ENCODE data around the gene BCL2L11. TPM values are rescaled to one million over a fixed set of nuclear protein-coding genes. Genes with fewer than 3 reads are reported as not detected.

The BCL2L11 gene
- total and polyA plus RNA-seq, 10 of the 15 experiments (the other 5 are each of a cell fraction or from before 2014, with no cell fraction given): 0.29 to 10.1 (median 1.1) TPM

- Histone ChIP-seq H3K9ac (ENCODE audit: control insufficient read depth, insufficient read depth, low read length) (no peak overlapping the region), H3K79me2 (ENCODE audit: control insufficient read depth, insufficient read depth, low read length) (no peaks in the 10 kb centered on the region), H3K36me3 (ENCODE audit: control insufficient read depth in 2 of 2, insufficient read depth in 2 of 2, low read length in 1 of 2) (no peaks in the 10 kb centered on the region), H3K27ac (ENCODE audit: control insufficient read depth, insufficient read depth) (no peak overlapping the region), H3K27me3 (replicated peaks in 1 of 2; ENCODE audit: control insufficient read depth in 2 of 2, insufficient read depth in 2 of 2, low read length in 1 of 2) (peaks cover 0 to 2% of the 10 kb centered on the region in 2 experiments; a peak in 2 of 4 replicates), H3K4me3 (no peak overlapping the region), H3K9me3 (replicated peaks; ENCODE audit: control insufficient read depth, insufficient read depth, low read length) (no peaks in the 10 kb centered on the region; the same call in 2 of the 3 replicates), H3K4me2 (ENCODE audit: control insufficient read depth, insufficient read depth) (no peak overlapping the region), H2AFZ (ENCODE audit: control insufficient read depth, low read depth, low read length) (no peak overlapping the region), H4K20me1 (ENCODE audit: control insufficient read depth, insufficient read depth) (no peaks in the 10 kb centered on the region), H3K4me1 (ENCODE audit: control insufficient read depth, insufficient read depth, low read length) (no peaks in the 10 kb centered on the region)
- ChIA-PET POLR2A (no interaction called here), SMC1A (ENCODE audit: uncharacterized antibody, unreplicated experiment) (interaction anchor here (1.6 kb wide), 1 partner anchor 9 kb away, joined by 5 read pairs; no protein-coding TSS in a partner anchor), RAD21 (ENCODE audit: unreplicated experiment) (interaction anchor here (0.9 to 1.5 kb wide), 2 partner anchors 18 to 20 kb away, joined by 3 read pairs; no protein-coding TSS in a partner anchor), CTCF (no interaction called here)
- DNase-seq (ENCODE audit: low read depth, low spot score) (no peak), FAIRE-seq (no peak), ATAC-seq (no peak)
- in situ Hi-C loops (cut with MboI) (no loop called here), intact Hi-C loops (cut with micrococcal nuclease; ENCODE audit: unreplicated experiment) (no loop called here)
- no TSS peak for BruUV-seq (replicated peaks)
- 68% methylated on average over 4 of the region's 4 CpGs for WGBS (ENCODE audit: insufficient coverage, insufficient replicate concordance, low lambda C conversion rate, missing lambda C conversion rate)
- TF ChIP-seq CHD4 (IDR thresholded peaks at IDR 0.05) (no peak), ZNF274 (IDR thresholded peaks at IDR 0.05; ENCODE audit: insufficient read depth, insufficient read length) (no peak), CBX3 (IDR thresholded peaks at IDR 0.05; ENCODE audit: borderline replicate concordance, low read depth) (no peak), PAX8 (IDR thresholded peaks at IDR 0.05) (no peak), HDAC6 (IDR thresholded peaks at IDR 0.05; ENCODE audit: unreplicated experiment) (no peak), GATAD2B (conservative IDR thresholded peaks at IDR 0.05; ENCODE audit: low read depth) (no peak), YY1 (IDR thresholded peaks at IDR 0.05; ENCODE audit: low read depth, low read length) (no peak), REST (IDR thresholded peaks at IDR 0.05; ENCODE audit: low read depth, low read length) (no peak), HCFC1 (IDR thresholded peaks at IDR 0.05; ENCODE audit: low read length) (no peak), MXI1 (IDR thresholded peaks at IDR 0.05; ENCODE audit: low read depth, low read length) (no peak), SRF (IDR thresholded peaks at IDR 0.05; ENCODE audit: low read depth in 2 of 2, low read length in 2 of 2) (no peak), PBX3 (IDR thresholded peaks at IDR 0.05; ENCODE audit: insufficient replicate concordance, low read depth, low read length) (no peak), NFYB (IDR thresholded peaks at IDR 0.05; ENCODE audit: insufficient read depth, low read depth, low read length) (no peak), CEBPZ (IDR thresholded peaks at IDR 0.05; ENCODE audit: low read depth, low read length) (no peak), NFIC (IDR thresholded peaks at IDR 0.05; ENCODE audit: low read depth, low read length) (no peak)
Observed at GRCh38 chr2:111176867-111177266, 56.2 kb downstream of the BCL2L11 start.

Measured in GM12878 (cell line).